KMS-11 (cell line): ENCODE results near the gene UHRF2.

Experiments
- H2AFZ ChIP-seq: fragments of 200-600 bp; sonication (generic); 2 replicates; pipeline ENCODE4 v1.6.1; 2016; ENCODE audit warnings: antibody characterized with exemption, mixed run types, low read depth
- H3K27ac ChIP-seq: fragments of 200-600 bp; sonication (generic); 2 replicates; pipeline ENCODE4 v1.6.1; 2016; ENCODE audit warnings: mild to moderate bottlenecking, mixed run types
- H3K27me3 ChIP-seq: fragments of 200-600 bp; sonication (generic); 2 replicates; pipeline ENCODE4 v1.6.1; 2017; ENCODE audit warnings: mild to moderate bottlenecking, low read depth, mixed run types, moderate library complexity; ENCODE audit not compliant: insufficient read depth
- H3K36me3 ChIP-seq: fragments of 200-600 bp; sonication (generic); 2 replicates; pipeline ENCODE4 v1.6.1; 2017; ENCODE audit warnings: mild to moderate bottlenecking, mixed run types; ENCODE audit not compliant: insufficient read depth
- H3K4me1 ChIP-seq: fragments of 200-600 bp; sonication (generic); 2 replicates; pipeline ENCODE4 v1.6.1; 2016; ENCODE audit warnings: mild to moderate bottlenecking, low read depth, mixed run types; ENCODE audit not compliant: poor library complexity, severe bottlenecking
- H3K4me2 ChIP-seq: fragments of 200-600 bp; sonication (generic); 2 replicates; pipeline ENCODE4 v1.7.0; 2016; ENCODE audit warnings: mild to moderate bottlenecking, mixed run types
- H3K4me3 ChIP-seq: fragments of 200-600 bp; sonication (generic); IDR thresholded peaks from 2 replicates; pipeline ENCODE4 v1.6.1; 2017; ENCODE audit warnings: low read depth, low read length, mixed read lengths; ENCODE audit not compliant: insufficient read depth
- H3K79me2 ChIP-seq: fragments of 200-600 bp; sonication (generic); 2 replicates; pipeline ENCODE4 v1.6.1; 2016; ENCODE audit warnings: low read depth, mixed run types; ENCODE audit not compliant: insufficient read depth
- H3K9ac ChIP-seq: fragments of 200-600 bp; sonication (generic); 2 replicates; pipeline ENCODE4 v1.6.1; 2016; ENCODE audit warnings: mild to moderate bottlenecking, mixed run types
- H4K20me1 ChIP-seq: fragments of 200-600 bp; sonication (generic); 2 replicates; pipeline ENCODE4 v1.6.1; 2016; ENCODE audit warnings: mild to moderate bottlenecking, mixed run types; ENCODE audit not compliant: insufficient read depth
- TF ChIP-seq, protein P1 (sequence below): fragments of 200-600 bp; sonication (generic); conservative IDR thresholded peaks from 2 replicates; pipeline ENCODE4 v1.6.1; 2017; ENCODE audit warnings: low read depth, mild to moderate bottlenecking, antibody characterized with exemption, low read length, moderate library complexity, mixed read lengths

Gene UHRF2

DNA sequence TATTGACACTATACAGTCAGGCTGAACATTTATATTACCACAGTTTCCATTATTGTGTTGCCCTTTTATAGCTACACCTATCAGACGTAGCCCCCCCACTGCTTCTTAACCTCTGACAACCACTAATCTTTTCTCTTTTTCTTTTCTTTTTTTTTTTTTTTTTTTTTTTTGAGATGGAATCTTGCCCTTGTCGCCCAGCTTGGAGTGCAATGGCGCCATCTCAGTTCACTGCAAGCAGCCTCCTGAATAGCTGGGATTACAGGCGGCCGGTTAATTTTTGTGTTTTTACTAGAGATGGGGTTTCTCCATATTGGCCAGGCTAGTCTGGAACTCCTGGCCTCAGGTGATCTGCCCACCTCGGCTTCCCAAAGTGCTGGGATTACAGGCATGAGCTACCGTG is 75.4 kb downstream of the UHRF2 start:
- H4K20me1 ChIP-seq, result no peaks in the 10 kb centered on the region; the same call in 1 of the 2 replicates
- H3K4me1 ChIP-seq, result no peaks in the 10 kb centered on the region
- no peaks in the 10 kb centered on the region for H3K36me3 ChIP-seq
- no peak overlapping the region for H3K9ac ChIP-seq
- H3K79me2 ChIP-seq, result no peaks in the 10 kb centered on the region; the same call in 1 of the 2 replicates
- TF ChIP-seq, protein P1, sequence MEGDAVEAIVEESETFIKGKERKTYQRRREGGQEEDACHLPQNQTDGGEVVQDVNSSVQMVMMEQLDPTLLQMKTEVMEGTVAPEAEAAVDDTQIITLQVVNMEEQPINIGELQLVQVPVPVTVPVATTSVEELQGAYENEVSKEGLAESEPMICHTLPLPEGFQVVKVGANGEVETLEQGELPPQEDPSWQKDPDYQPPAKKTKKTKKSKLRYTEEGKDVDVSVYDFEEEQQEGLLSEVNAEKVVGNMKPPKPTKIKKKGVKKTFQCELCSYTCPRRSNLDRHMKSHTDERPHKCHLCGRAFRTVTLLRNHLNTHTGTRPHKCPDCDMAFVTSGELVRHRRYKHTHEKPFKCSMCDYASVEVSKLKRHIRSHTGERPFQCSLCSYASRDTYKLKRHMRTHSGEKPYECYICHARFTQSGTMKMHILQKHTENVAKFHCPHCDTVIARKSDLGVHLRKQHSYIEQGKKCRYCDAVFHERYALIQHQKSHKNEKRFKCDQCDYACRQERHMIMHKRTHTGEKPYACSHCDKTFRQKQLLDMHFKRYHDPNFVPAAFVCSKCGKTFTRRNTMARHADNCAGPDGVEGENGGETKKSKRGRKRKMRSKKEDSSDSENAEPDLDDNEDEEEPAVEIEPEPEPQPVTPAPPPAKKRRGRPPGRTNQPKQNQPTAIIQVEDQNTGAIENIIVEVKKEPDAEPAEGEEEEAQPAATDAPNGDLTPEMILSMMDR, result no peak
- H2AFZ ChIP-seq, result no peak overlapping the region
- H3K4me3 ChIP-seq, result no peak overlapping the region
- no peaks in the 10 kb centered on the region for H3K27me3 ChIP-seq
- H3K27ac ChIP-seq, result no peak overlapping the region
- H3K4me2 ChIP-seq, result no peak overlapping the region

DNA sequence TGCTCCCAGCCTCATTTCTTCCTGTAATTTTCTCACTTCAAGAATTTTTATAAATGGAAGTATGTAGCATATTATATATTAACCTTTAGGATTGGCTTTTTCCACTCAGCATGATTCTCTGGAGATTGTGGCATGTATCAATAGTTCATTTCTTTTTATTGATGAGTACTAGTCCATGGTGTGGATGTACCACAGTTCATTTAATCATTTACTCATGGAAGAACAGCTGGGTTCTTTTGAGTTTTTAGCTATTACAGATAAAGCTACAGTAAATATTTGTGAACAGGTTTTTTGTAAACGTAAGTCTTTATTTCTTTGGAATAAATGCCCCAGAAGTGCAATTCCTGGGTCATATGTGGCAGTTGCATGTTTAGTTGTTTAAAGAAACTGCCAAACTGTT is 76.1 kb downstream of the UHRF2 start:
- no peaks in the 10 kb centered on the region; the same call in 1 of the 2 replicates for H3K79me2 ChIP-seq
- no peak overlapping the region for H3K9ac ChIP-seq
- no peaks in the 10 kb centered on the region for H3K27me3 ChIP-seq
- H3K4me2 ChIP-seq, result no peak overlapping the region
- H3K27ac ChIP-seq, result no peak overlapping the region
- no peaks in the 10 kb centered on the region for H3K4me1 ChIP-seq
- no peak overlapping the region for H3K4me3 ChIP-seq
- no peaks in the 10 kb centered on the region for H3K36me3 ChIP-seq
- TF ChIP-seq, protein P1, result no peak
- no peaks in the 10 kb centered on the region; the same call in 1 of the 2 replicates for H4K20me1 ChIP-seq
- no peak overlapping the region for H2AFZ ChIP-seq

DNA sequence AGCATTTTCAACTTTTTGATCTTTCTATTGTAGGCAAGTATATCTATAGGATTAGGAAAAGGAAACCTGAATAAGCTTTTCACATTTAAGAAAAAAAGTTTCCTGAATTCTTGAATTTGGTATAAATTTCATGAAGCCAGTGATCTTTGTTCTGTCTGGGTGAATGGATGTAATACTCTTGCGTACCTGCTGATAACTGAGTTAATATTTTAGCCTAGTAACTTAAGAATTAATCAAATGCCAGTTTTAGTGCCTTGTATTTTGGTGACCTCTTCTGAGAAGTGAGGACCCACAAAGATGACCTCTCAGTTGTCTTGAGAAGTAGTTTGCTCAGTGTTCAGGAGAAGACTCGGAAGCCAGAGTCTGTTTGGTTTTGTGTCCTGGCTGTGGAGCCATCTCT is 77.9 kb downstream of the UHRF2 start:
- Histone ChIP-seq H3K36me3 (no peaks in the 10 kb centered on the region), H3K27ac (no peak overlapping the region), H3K27me3 (no peaks in the 10 kb centered on the region), H3K79me2 (no peaks in the 10 kb centered on the region; the same call in 1 of the 2 replicates), H3K9ac (no peak overlapping the region), H3K4me3 (no peak overlapping the region), H3K4me1 (no peaks in the 10 kb centered on the region), H3K4me2 (no peak overlapping the region), H4K20me1 (no peaks in the 10 kb centered on the region; the same call in 1 of the 2 replicates), H2AFZ (no peak overlapping the region)
- TF ChIP-seq, protein P1, result no peak

DNA sequence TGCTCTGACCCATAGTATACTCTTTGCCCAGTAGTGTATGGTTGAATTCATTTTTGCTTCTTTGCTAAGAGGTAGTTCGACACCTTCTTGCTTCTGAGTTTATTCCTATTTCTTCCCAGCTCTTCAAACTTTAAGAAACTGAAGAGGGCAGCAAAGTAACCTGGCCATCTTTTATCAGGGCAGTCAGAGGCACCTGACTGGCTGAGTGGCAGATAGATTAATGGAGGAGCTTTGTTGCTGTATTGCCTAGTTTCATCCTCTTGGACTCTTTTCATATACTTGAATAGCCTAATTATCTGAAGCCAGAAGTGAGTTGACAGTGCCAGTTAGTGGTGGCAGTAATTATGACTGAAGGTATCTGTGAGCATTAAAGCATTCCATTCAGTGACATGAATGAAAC is 82.5 kb downstream of the UHRF2 start:
- TF ChIP-seq, protein P1, result no peak
- Histone ChIP-seq H3K27ac (no peak overlapping the region), H2AFZ (no peak overlapping the region), H3K27me3 (no peaks in the 10 kb centered on the region), H3K4me2 (no peak overlapping the region), H3K4me3 (no peak overlapping the region), H3K9ac (no peak overlapping the region), H3K4me1 (no peaks in the 10 kb centered on the region), H4K20me1 (no peaks in the 10 kb centered on the region), H3K79me2 (no peaks in the 10 kb centered on the region; the same call in 1 of the 2 replicates), H3K36me3 (no peaks in the 10 kb centered on the region)
